ENCODE results near the gene CYYR1.

Gene CYYR1

DNA sequence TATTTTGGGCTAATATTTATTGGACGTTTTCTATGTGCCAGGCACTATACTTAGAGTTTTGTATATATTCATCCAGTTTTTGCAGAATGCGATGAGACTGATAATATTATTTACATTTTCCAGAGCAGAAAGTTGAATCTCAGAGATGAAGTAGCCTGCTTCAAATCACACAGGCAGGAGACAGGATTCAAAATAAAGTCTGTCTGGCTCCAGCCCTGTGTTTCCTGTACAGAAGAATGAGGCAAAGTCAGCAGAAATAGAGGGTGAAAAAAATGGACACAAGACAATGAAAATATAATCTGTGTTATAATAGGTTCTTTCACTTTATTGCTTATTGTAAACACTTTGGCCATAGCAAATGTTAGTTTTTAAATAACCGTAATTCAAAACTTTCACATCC, 107.2 kb downstream of the CYYR1 start:
- TF ChIP-seq, protein P1, sequence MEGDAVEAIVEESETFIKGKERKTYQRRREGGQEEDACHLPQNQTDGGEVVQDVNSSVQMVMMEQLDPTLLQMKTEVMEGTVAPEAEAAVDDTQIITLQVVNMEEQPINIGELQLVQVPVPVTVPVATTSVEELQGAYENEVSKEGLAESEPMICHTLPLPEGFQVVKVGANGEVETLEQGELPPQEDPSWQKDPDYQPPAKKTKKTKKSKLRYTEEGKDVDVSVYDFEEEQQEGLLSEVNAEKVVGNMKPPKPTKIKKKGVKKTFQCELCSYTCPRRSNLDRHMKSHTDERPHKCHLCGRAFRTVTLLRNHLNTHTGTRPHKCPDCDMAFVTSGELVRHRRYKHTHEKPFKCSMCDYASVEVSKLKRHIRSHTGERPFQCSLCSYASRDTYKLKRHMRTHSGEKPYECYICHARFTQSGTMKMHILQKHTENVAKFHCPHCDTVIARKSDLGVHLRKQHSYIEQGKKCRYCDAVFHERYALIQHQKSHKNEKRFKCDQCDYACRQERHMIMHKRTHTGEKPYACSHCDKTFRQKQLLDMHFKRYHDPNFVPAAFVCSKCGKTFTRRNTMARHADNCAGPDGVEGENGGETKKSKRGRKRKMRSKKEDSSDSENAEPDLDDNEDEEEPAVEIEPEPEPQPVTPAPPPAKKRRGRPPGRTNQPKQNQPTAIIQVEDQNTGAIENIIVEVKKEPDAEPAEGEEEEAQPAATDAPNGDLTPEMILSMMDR (IDR thresholded peaks at IDR 0.05): no peak

DNA sequence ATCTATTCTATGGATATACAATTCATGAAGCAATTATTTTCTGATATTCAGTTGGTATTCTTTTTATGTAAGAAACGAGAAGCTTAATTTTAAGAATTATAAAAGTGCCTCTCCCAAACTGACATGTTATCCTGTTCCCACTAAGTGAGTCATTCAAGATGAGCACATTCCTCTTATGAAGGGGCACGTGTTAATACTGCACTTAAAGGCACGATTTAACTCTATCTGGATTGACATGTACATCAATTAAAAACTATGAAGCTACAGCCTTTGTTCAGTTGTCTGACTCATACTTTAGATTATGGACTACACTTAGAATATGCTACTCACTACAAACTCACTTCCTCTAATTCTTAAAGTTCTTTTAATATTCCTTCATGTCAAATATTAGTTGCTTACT, 111.6 kb downstream of the CYYR1 start:
- TF ChIP-seq, protein P1 (IDR thresholded peaks at IDR 0.05): no peak

DNA sequence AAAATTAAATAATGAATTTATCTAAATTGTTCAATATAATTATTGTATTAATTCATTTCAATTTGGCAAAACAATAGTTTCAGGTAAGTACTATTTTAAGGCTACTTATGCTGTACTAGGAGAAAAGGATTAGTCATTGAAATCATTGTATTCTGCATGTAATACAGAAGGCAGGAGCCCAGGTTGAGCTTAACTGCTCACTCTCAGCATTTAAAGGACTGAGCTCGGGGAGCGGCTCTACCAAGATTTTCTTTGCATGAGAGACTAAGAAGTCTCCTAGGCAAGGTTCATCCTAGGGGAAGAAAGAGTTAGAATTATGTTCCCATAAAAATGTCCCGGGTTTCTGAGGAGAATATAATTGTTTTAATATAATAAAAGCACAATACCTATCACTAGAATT, 112.5 kb downstream of the CYYR1 start:
- TF ChIP-seq, protein P1 (IDR thresholded peaks at IDR 0.05): no peak

DNA sequence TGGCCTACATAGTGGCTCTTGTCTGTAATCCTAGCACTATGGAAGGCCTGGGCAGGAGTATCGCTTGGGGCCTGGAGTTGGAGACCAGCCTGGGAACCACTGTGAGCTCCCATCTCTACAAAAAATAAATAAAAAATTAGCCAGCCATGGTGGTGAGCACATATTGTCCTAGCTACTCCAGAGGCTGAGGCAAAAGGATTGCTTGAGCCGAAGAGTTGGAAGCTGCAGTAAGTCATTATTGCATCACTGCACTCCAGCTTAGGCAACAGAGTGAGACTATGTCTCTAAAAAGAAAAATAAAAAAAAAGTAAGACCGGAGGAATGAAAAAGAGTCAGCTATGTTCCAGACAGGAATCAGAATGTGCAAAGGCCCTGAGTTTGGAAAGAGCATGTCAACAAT, 115.3 kb downstream of the CYYR1 start:
- TF ChIP-seq, protein P1 (IDR thresholded peaks at IDR 0.05): no peak

DNA sequence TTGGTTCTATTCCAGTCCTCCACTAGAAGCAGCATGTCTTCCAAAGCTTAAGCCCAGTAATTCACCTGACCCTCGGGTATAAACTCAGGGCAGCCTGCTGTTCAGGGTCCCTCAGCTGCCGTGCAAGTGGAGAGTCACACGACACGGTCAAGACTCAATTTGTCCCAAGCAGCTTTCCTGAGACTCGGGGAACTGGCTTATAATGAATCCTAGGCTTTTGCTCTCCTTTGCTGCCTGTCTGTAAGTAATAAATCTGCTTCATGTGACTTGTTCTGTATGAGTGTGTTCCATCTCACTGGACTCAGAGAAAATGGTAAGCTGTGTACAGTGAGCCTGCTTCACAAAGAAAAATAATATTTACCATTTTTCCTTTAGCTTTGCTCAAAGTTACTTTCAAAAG, 119.8 kb downstream of the CYYR1 start:
- TF ChIP-seq, protein P1 (IDR thresholded peaks at IDR 0.05): no peak

DNA sequence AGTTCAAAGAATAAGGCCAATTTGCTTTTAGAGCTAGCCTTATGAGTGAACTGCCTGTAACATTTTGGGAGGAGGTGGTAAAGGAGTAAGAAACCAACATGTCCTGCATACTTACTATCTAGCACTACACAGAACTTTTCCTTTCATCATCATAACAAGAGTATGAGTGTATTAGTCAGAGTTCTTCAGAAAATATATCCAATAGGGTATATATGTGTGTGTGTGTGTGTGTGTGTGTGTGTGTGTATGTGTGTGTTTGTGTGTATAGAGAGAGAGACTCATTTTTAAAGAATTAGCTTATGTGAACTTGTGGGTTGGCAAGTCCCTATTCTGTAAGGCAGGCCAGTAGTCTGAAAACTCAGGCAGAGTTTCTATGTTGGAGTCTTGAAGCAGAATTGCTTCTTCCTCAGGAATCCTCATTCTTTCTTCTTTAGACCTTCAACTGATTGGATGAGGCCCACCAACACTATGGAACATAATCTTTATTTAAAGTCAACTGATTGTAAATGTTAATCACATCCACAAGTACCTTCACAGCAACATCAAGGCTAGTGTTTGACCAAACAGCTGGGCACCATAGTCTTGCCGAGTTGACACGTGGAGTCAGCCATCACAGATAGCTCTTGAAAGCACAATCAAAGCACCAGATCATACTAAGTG, 121.9 kb downstream of the CYYR1 start:
- TF ChIP-seq, protein P1 (IDR thresholded peaks at IDR 0.05): no peak

DNA sequence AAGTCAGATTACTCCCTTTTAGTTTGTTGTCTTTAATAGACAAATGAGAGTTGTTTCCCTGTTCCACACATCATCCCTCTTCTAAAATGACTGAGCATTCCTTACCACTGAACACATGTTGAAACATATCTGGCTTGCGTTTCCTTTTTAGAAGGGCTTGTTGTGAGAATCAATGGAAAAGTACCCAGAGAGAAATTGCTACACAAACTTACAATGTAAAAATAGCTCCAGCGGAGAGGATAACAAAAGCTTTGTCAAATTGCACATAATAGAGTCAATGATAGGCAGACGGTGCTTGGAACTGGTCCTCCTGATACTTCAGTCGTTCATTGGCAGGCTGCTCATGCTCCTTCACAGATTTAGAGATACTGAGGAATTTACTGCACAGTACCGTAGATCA, 123.9 kb downstream of the CYYR1 start:
- TF ChIP-seq, protein P1 (IDR thresholded peaks at IDR 0.05): no peak

DNA sequence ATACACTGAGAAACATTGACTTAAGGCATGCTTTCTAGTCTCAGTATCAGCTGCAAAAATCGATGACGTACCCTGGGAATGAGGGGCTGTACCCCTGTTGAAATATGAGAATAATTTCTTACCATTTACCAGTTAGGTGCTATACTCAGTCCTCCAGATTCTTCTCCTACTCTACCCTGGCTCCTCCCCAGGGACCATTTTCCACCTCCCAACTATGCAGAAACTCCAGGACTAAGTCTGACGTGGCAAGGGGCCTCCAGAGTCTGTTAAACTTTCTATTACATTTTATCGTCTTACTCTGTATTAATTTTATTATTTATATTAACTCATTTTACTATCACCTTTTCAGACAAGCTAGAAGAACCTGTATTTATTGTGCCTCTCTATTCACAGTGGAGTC, 124.3 kb downstream of the CYYR1 start:
- TF ChIP-seq, protein P1 (IDR thresholded peaks at IDR 0.05): no peak
